ENCODE data around the gene HOXD12.

GRCh38 chr2:176103742-176104315, 4.2 kb downstream of the HOXD12 start:
- TF ChIP-seq POLR2A (IDR thresholded peaks at IDR 0.05) (no peak), CTCF (IDR thresholded peaks at IDR 0.05) (no peak)

Measured in lower leg skin (tissue), 3 donors.